MM.1S (cell line): Measurements from ENCODE around the gene SKIDA1.

Experiments used
- DNase-seq: peaks from one replicate; pipeline ENCODE4 v3.0.0-alpha.2; 2015
- H2AFZ ChIP-seq: fragments of 300-600 bp; sonication (generic); 2 replicates; pipeline ENCODE4 v1.6.0; 2016; ENCODE audit warnings: antibody characterized with exemption, low read length
- H3F3A ChIP-seq: fragments of 300-600 bp; sonication (generic); 2 replicates; pipeline ENCODE4 v1.6.1; 2016; ENCODE audit warnings: mild to moderate bottlenecking, antibody characterized with exemption, low read length, moderate library complexity, mixed read lengths; ENCODE audit not compliant: insufficient read depth
- H3K27ac ChIP-seq: fragments of 300-600 bp; sonication (generic); 2 replicates; pipeline ENCODE4 v1.5.1; 2016; ENCODE audit warnings: mild to moderate bottlenecking, low read length
- H3K27me3 ChIP-seq: fragments of 300-600 bp; sonication (generic); replicated peaks from 2 replicates; pipeline ENCODE4 v1.6.0; 2016; ENCODE audit warnings: low read length; ENCODE audit not compliant: insufficient read depth
- H3K36me3 ChIP-seq: fragments of 300-600 bp; sonication (generic); replicated peaks from 2 replicates; pipeline ENCODE4 v1.6.1; 2016; ENCODE audit warnings: mild to moderate bottlenecking, low read length, mixed read lengths; ENCODE audit not compliant: insufficient read depth
- H3K4me1 ChIP-seq: fragments of 300-600 bp; sonication (generic); 2 replicates; pipeline ENCODE4 v1.6.1; 2016; ENCODE audit warnings: low read length, mixed read lengths
- H3K4me2 ChIP-seq: fragments of 300-600 bp; sonication (generic); 2 replicates; pipeline ENCODE4 v1.6.0; 2016; ENCODE audit warnings: low read depth, low read length
- H3K4me3 ChIP-seq: fragments of 300-600 bp; sonication (generic); 2 replicates; pipeline ENCODE4 v1.5.1; 2016; ENCODE audit warnings: low read length, mixed read lengths
- H3K79me2 ChIP-seq: fragments of 300-600 bp; sonication (generic); 2 replicates; pipeline ENCODE4 v1.6.1; 2016; ENCODE audit warnings: mixed run types, low read length, mixed read lengths
- H3K9ac ChIP-seq: fragments of 300-600 bp; sonication (generic); 2 replicates; pipeline ENCODE4 v1.6.1; 2016; ENCODE audit warnings: low read length, mixed read lengths
- H3K9me2 ChIP-seq: fragments of 300-600 bp; sonication (generic); replicated peaks from 2 replicates; pipeline ENCODE4 v1.6.1; 2016; ENCODE audit warnings: mild to moderate bottlenecking, low read length, mixed read lengths; ENCODE audit not compliant: insufficient read depth
- H3K9me3 ChIP-seq: fragments of 300-600 bp; sonication (generic); replicated peaks from 2 replicates; pipeline ENCODE4 v1.6.1; 2016; ENCODE audit warnings: mild to moderate bottlenecking, low read length, mixed read lengths; ENCODE audit not compliant: insufficient read depth
- H4K20me1 ChIP-seq: fragments of 300-600 bp; sonication (generic); 2 replicates; pipeline ENCODE4 v1.6.1; 2016; ENCODE audit warnings: mild to moderate bottlenecking, low read length, moderate library complexity, mixed read lengths; ENCODE audit not compliant: insufficient read depth
- CTCF ChIP-seq: fragments of 300-600 bp; sonication (generic); IDR thresholded peaks from 2 replicates; pipeline ENCODE4 v1.5.1; 2016; ENCODE audit warnings: antibody characterized with exemption, low read length, mixed read lengths
- EZH2 ChIP-seq: fragments of 300-600 bp; sonication (generic); optimal IDR thresholded peaks from 2 replicates; pipeline ENCODE3; 2017; ENCODE audit warnings: low read depth, mild to moderate bottlenecking, antibody characterized with exemption, low read length, mixed read lengths
- EZH2phosphoT487 ChIP-seq: fragments of 300-600 bp; sonication (generic); IDR thresholded peaks from 2 replicates; pipeline ENCODE4 v1.6.1; 2018; ENCODE audit warnings: antibody characterized with exemption, low read length

The SKIDA1 gene

GRCh38 chr10:21530641-21531040, 5.2 kb upstream of the SKIDA1 start:
- Histone ChIP-seq H3K4me1 (peaks cover 19% of the 10 kb centered on the region), H3K9me3 (no peaks in the 10 kb centered on the region), H3K27me3 (peaks cover 28% of the 10 kb centered on the region), H3K4me3 (no peak overlapping the region), H2AFZ (no peak overlapping the region), H3K79me2 (peaks cover 6% of the 10 kb centered on the region), H4K20me1 (no peaks in the 10 kb centered on the region), H3K36me3 (no peaks in the 10 kb centered on the region; the same call in 1 of the 2 replicates), H3K27ac (no peak overlapping the region), H3K9me2 (no peaks in the 10 kb centered on the region), H3F3A (peaks cover 22% of the 10 kb centered on the region), H3K9ac (no peak overlapping the region), H3K4me2 (no peak overlapping the region)
- TF ChIP-seq EZH2: no peak
- TF ChIP-seq EZH2phosphoT487: no peak
- TF ChIP-seq CTCF: no peak
- DNase-seq: no peak

- Histone ChIP-seq H3K4me3 (no peak overlapping the region), H3K36me3 (no peaks in the 10 kb centered on the region), H3K9me2 (no peaks in the 10 kb centered on the region), H3F3A (peaks cover 22% of the 10 kb centered on the region), H3K27ac (no peak overlapping the region), H3K4me2 (no peak overlapping the region), H4K20me1 (no peaks in the 10 kb centered on the region), H2AFZ (no peak overlapping the region), H3K9me3 (no peaks in the 10 kb centered on the region), H3K4me1 (peaks cover 14% of the 10 kb centered on the region), H3K79me2 (peaks cover 1% of the 10 kb centered on the region), H3K27me3 (peaks cover 28% of the 10 kb centered on the region), H3K9ac (no peak overlapping the region)
- DNase-seq: no peak
- TF ChIP-seq EZH2: no peak
- no peak for TF ChIP-seq EZH2phosphoT487
Observed at GRCh38 chr10:21530168-21530567, 4.7 kb upstream of the SKIDA1 start.

- Histone ChIP-seq H4K20me1 (no peaks in the 10 kb centered on the region), H3K27ac (no peak overlapping the region), H3K9me3 (no peaks in the 10 kb centered on the region), H3K9me2 (no peaks in the 10 kb centered on the region), H3K9ac (no peak overlapping the region), H3F3A (peaks cover 26% of the 10 kb centered on the region), H3K36me3 (no peaks in the 10 kb centered on the region), H3K4me1 (peaks cover 14% of the 10 kb centered on the region), H3K4me3 (no peak overlapping the region), H3K27me3 (peaks cover 28% of the 10 kb centered on the region), H3K79me2 (no peaks in the 10 kb centered on the region; the same call in 1 of the 2 replicates), H2AFZ (no peak overlapping the region), H3K4me2 (no peak overlapping the region)
- TF ChIP-seq EZH2phosphoT487: no peak
- no peak for TF ChIP-seq EZH2
- TF ChIP-seq CTCF: no peak
- DNase-seq: no peak
Observed at GRCh38 chr10:21529032-21529910, 3.8 kb upstream of the SKIDA1 start.
